Stimulated activated CD8-positive, alpha-beta memory T cell treated with anti-CD3 and anti-CD28 coated beads, Interleukin-12 subunit alpha, Interleukin-12 subunit beta, amount 100 ng/mL, for 24 hours (primary cell): ENCODE results near the gene PTEN.
"Not testable (repeated sequence)": the region's sequence is repeated elsewhere in the genome, so short reads cannot be mapped to it uniquely, and the experiment has no call there.

Experiments
- DNase-seq: peaks from one replicate; pipeline ENCODE4 v3.0.0-alpha.2; 2020; ENCODE audit errors: extremely low read depth

The PTEN gene

DNA sequence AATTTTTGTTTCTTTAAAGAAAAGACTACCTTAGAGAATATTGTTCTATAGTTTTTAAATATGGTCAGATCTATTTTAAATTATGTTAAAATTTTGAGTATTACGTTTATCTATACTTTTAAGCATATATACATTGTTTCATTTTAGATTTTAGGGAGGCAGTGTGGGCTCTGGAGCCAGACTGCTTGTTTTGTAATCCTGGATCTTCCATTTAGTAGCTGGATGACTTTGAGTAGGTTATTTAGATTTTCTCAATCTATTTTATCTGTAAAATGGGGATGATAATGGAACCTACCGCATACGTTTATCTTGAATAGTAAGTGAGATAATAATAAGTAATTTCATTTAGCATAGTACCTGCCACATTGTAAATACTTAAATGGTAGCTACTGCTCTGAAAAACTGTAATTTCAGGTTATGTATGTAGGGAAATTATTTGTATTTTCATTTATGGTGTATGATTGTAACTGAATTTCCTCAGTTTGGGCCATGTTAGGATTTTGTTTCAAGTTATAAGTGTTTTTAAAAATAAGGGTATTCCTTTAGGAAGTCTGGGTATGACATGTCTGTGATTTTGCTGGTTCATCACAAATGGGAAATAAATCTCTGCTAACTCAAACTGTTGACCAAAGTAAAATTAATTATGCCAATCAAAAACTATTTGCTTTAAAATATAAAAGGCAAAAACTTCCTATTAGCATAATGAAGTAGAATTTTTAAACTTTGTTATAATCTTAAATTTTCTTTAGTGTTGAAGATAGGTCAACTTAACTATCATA, 6.5 kb downstream of the PTEN start:
- DNase-seq, result no peak

DNA sequence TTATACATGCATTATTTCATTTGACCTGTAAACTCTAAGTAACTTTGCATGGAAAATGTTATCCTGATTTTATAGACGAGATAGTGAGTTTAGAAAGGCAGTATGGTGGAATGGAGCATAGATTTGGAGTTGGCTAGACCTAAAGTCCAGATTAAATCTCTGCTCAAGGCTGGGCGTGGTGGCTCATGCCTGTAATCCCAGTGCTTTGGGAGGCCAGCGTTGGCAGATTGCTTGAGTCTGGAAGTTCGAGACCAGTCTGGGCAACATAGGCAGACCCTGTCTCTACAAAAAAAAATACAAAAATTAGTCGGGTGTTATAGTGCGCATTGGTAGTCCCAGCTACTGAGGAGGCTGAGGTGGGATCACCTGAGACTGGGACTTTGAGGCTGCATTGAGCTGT, 9.4 kb downstream of the PTEN start:
- no peak for DNase-seq

GRCh38 chr10:87873656-87874055, 10.2 kb downstream of the PTEN start:
- no peak for DNase-seq

- DNase-seq, result no peak
Observed at GRCh38 chr10:87875929-87876571, 12.6 kb downstream of the PTEN start.

DNA sequence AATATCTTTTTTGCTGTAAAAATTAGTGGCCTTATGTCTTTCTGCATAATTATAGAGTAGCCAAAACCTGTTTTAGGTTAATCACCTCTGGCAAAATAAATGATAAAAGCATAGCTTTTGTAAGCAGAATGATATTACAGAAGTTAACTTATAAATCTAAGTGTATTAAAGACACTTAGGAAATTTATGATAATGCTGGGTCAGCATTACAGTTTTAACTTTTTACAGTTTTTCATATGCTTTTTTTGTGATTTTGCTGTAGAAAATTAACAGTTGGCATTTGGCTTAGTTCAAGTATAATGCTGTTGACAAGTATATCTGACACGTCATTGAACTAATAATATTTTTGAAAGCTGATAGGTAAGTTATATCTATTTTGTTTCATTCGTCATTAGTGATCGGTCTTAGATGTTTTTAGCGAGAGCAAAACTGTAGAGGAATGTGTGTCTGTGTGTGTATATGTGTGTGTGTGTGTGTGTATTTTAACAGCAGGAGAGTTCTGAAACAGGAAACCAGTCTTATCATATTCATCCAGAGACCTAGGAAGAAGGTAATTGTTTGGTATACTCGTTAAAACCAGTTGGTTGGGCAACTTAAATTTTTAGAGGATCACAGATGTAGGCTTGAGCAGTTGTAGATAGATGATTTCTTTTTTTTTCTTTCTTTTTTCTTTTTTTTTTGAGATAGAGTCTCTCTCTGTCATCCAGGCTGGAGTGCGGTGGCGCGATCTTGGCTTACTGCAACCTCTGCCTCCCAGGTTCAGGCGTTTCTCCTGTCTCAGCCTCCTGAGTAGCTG, 15.4 kb downstream of the PTEN start:
- no peak for DNase-seq

DNA sequence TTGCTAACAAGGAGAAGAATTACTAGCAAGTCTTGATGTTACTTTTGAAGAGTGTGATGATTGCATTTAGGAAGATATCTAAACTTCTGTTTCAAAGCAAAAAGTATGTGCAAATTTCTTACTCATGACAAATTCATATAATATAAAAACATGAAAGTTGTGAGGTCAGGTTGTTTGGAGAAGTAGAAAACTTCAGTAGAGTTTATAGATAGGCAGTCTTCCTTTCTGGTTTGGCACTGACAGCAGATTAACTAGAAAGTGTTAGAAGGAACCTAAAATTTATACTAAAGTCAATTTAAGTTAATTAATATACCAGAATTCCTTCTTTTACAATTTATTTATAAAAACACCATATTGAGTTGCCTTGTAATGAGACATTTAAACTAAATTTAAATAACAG, 16.9 kb downstream of the PTEN start:
- DNase-seq, result no peak

DNA sequence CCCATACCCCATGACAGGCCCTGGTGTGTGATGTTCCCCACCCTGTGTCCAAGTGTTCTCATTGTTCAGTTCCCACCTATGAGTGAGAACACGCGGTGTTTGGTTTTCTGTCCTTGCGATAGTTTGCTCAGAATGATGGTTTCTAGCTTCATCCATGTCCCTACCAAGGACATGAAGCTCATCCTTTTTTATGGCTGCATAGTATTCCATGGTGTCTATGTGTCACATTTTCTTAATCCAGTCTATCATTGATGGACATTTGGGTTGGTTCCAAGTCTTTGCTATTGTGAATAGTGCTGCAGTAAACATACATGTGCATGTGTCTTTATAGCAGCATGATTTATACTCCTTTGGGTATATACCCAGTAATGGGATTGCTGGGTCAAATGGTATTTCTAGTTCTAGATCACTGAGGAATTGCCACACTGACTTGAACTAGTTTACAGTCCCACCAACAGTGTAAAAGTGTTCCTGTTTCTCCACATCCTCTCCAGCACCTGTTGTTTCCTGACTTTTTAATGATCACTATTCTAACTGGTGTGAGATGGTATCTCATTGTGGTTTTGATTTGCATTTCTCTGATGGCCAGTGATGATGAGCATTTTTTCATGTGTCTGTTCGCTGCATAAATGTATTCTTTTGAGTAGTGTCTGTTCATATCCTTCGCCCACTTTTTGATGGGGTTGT, 18.1 kb downstream of the PTEN start:
- DNase-seq, result not testable (repeated sequence)

DNA sequence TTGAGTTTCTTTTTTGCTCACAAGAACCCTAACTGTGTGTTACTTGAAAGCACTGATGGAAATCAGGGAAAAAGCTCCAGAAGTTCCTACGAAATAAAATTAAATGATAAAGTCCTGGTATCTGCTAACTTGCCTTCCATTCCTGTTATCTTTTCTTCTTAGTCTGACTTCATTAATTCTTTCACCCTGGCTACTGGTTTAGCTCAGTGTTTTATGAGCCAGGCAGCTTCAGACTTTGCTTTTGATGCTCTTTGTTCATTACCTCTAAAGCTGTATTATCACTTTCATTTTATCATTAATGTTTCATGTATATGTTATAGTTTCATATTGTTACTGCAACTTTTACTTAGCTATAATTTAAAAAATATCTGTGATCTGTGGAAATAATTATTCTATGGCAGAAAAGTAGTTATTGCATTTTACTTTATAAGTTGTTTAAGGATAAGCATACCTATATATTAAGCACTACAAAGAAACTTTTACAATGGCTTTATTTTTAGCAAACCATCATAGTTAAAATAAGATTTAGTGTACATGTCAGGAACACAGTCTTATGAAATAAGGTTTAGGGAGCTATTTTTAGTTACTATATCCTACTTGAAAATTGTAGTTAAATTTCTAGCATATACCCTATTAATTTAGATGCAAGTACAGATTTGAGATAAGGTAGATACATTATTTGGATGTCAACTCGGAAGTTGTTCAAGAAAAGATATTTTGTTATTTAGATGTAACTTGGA, 19.3 kb downstream of the PTEN start:
- DNase-seq, result no peak

DNA sequence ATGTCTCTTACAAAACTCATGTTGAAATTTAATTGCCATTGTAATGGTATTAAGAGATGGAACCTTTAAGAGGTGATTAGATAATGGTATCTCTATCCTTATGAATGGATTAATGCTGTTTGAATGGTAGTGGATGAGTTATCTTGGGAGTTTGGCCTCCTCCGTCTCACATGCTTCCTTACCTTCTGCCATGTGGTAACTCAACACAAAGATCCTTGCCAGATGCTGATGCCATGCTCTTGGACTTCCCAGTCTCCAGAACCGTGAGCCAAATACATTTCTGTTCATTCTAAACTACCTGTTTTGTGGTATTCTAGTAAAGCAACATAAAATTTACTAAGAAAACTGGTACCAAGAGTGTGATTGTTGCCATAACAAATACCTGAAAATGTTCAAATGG, 23.2 kb downstream of the PTEN start:
- no peak for DNase-seq

GRCh38 chr10:87887146-87887545, 23.7 kb downstream of the PTEN start:
- DNase-seq, result no peak

DNA sequence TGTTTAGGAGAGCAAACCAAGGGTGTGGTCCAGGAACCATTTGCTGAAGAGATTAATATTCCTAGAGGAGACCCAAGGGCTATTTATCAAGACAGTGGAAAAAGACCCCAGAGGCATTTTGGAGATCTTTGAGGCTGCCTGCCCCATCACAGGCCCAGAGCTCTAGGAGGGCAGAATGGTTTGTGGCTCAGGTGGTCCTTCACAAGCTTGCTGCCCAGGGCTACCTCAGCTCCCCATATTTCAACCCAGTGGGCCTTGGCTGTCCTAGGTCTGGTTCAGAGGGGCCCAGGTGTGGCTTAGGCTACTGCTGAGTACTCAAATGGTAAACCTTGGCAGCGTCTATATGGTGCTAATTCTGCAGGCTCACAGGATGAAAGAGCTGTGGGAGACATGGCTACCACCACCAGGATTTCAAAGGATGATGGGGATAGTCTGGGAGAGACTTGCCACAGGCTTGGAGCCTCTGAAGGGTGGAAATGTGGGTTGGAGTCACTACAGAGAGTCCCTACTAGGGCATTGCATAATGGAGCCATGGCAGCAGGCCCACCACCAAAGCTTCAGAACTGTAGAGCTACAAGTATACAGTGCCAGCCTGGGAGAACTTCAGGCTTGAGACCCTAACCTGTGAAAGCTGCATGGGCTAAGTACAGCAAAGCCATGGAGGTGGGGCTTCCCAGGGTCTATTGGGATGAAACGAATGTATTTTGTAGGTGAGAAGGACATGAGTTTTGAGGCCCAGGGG, 24.3 kb downstream of the PTEN start:
- no peak for DNase-seq

GRCh38 chr10:87895430-87895829, 32.0 kb downstream of the PTEN start:
- DNase-seq, result no peak

DNA sequence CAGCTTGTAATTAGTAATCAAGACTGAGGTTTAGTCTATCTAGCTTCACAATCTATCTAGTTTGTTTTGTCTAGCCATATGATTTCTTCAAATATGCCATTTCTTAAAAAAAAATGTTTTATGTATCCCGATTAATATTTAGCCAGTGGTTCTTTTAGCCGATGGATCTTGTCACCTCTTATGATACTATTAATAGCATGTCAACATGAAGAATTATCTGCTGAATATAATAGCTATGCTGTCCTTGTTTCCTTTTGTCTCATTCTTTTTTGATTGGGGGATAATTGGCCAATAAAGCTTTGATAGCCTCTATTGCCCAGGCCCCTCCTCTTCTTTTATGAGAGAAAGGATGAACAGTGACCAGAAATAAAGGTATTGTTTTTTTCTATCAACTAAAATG, 32.8 kb downstream of the PTEN start:
- no peak for DNase-seq

DNA sequence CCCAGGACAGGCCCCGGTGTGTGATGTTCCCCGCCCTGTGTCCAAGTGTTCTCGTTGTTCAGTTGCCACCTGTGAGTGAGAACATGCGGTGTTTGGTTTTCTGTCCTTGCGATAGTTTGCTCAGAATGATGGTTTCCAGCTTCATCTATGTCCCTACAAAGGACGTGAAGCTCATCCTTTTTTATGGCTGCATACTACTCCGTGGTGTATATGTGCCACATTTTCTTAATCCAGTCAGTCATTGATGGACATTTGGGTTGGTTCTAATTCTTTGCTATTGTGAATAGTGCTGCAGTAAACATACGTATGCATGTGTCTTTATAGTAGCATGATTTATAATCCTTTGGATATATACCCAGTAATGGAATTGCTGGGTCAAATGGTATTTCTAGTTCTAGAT, 34.5 kb downstream of the PTEN start:
- DNase-seq, result not testable (repeated sequence)

GRCh38 chr10:87903396-87903795, 40.0 kb downstream of the PTEN start:
- not testable (repeated sequence) for DNase-seq

DNA sequence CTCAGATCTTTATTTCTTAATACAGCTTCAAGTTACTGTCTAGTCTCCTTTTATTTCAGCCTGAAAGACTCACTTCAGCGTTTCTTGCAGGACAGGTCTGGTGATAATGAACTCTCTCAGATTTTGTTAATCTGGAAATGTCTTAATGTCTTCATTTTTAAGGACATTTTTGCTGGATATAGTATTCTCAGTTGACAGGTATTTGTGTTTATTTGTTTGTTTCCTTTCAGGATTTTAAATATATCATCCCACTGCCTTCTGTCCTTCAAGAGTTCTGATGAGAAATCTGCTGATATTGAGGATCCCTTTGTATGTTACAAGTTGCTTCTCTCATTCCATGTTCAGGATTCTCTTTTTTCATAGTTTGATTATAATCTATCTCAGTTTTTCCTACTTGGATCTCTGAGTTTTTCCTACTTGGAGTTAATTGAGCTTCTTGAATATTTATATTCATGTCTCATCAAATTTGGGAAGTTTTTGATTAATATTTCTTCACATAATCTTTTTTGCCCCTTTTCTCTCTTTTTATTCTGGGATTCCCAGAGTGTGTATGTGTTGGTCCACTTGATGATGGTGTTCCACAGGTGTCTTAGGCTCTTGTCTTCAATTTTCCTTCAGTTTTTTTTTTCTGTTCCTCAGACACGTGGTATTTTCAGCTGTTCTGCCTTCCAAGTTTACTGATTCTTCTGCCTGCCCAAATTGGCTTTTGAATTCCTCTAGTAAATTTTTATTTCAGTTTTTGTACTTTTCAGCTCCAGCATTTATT, 49.9 kb downstream of the PTEN start:
- DNase-seq, result no peak

GRCh38 chr10:87915406-87915805, 52.0 kb downstream of the PTEN start:
- no peak for DNase-seq

- DNase-seq, result no peak
Observed at GRCh38 chr10:87915989-87916388, 52.6 kb downstream of the PTEN start.

DNA sequence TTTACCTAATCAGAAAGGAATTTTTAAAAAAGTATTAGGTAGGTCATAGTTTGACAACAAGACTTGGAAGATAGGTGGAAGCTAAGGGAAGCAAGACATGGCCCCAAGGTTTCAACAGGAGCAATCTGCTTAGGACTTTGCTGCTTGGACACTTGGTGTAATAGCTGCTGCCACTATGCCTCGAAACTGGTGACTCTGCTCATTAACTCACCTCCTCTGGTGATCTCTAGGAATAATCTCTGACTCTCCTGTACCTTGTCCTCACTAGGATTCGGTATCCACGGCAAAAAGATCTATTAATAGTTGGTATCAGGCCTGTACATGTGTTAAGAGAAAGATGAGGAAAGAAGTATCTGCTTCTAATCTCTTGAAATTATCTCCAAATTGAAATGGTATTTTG, 53.1 kb downstream of the PTEN start:
- DNase-seq, result no peak

DNA sequence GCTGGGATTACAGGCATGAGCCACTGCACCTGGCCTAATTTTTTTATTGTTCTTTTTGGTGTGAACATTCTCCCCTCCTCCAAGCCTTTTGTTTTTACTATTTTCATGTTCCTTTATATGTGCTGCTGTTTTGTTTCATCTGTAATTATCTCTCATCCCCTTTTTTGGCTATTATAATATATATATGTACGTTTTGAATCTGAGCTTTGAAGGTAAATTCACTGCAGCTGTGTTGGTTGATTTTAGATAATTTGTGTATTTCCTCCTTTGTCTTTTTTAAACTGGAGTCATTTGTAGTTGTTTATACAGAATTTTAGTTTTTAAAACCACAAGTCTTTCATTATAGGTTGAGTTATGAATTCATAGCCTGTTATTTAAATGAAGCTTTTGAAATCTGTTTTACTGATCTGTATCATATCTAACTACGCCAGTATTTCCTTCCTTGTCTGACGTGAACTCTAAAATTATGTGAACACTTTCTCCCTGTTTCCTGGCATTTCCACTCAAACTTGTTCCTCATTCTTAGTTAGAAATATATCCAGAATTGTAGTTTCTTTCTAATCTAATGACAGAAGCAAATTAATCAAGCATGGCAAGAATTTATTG, 54.9 kb downstream of the PTEN start:
- no peak for DNase-seq
